Activated CD4-positive, alpha-beta T cell treated with anti-CD3 and anti-CD28 coated beads, Interleukin-2, amount 10 ng/mL, durations not matched to agents 7 days and 5 days (primary cell): ENCODE results near the gene BBX. TPM values are rescaled to one million over a fixed set of nuclear protein-coding genes. Genes with fewer than 3 reads are reported as not detected.

Experiments used
- CTCF ChIA-PET: fragments of 350-600 bp; sonication (Branson Sonifier 250); formaldehyde crosslinking; loops from one replicate; lab custom pipeline; 2021; ENCODE audit warnings: antibody characterized with exemption; lab: Charles Lee
- POLR2A ChIA-PET: fragments of 350-600 bp; sonication (Branson Sonifier 250); formaldehyde crosslinking; loops from one replicate; lab custom pipeline; 2021; ENCODE audit warnings: antibody characterized with exemption; lab: Charles Lee
- DNase-seq: peaks from one replicate; pipeline ENCODE4 v3.0.0-alpha.2; 2020
- H3K27ac Mint-ChIP-seq: one replicate; pipeline ENCODE4 v1.8.0; 2021; ENCODE audit warnings: mild to moderate bottlenecking, moderate library complexity, mixed read lengths
- H3K27me3 Mint-ChIP-seq: one replicate; pipeline ENCODE4 v1.8.0; 2021; ENCODE audit warnings: mixed read lengths
- H3K36me3 Mint-ChIP-seq: one replicate; pipeline ENCODE4 v1.8.0; 2021; ENCODE audit warnings: low read depth, mixed read lengths
- H3K4me1 Mint-ChIP-seq: one replicate; pipeline ENCODE4 v1.8.0; 2021; ENCODE audit warnings: mixed read lengths
- H3K4me3 Mint-ChIP-seq: one replicate; pipeline ENCODE4 v1.8.0; 2021; ENCODE audit warnings: mild to moderate bottlenecking, moderate library complexity, mixed read lengths
- H3K9me3 Mint-ChIP-seq: one replicate; pipeline ENCODE4 v1.8.0; 2021; ENCODE audit warnings: mixed read lengths
- total RNA-seq, 2 experiments: library from RNA; stranded (reverse); gene quantifications; one replicate each; pipeline ENCODE4 v1.2.3, GENCODE V29; 2021

BBX gene
- total RNA-seq, 2 experiments from 2014 or later = 35.0 to 45.4 TPM

DNA sequence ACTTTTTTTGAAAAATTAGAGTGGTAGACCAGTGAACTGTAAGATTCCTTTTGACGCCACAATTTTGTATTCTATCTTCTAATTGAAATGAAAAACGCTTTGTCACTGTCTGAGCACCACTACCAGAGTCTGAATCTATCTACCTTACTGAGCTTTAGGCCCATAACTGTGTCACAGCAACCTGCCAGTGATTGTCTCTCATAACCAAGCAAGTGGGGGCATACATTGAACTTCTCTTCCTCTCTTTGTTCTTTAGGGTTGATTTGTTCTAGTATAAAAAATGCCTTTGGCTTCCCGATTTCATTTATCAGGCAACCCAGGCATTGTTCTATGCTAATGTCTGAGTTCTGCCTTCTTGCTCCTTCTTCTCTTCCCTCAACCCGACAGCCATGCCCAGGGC, 142.6 kb downstream of the BBX start:
- H3K27ac Mint-ChIP-seq = no peak overlapping the region
- no peaks in the 10 kb centered on the region for H3K36me3 Mint-ChIP-seq
- peaks cover 17% of the 10 kb centered on the region for H3K4me1 Mint-ChIP-seq
- CTCF ChIA-PET = interaction anchor here (0.6 to 1.0 kb wide), 2 partner anchors 15 to 196 kb away, joined by 3 read pairs; no protein-coding TSS in a partner anchor
- POLR2A ChIA-PET = no interaction called here
- H3K4me3 Mint-ChIP-seq = no peak overlapping the region
- H3K27me3 Mint-ChIP-seq = no peaks in the 10 kb centered on the region
- DNase-seq = no peak
- H3K9me3 Mint-ChIP-seq = no peaks in the 10 kb centered on the region

GRCh38 chr3:107666853-107667252, 144.1 kb downstream of the BBX start:
- CTCF ChIA-PET = no interaction called here
- H3K36me3 Mint-ChIP-seq = no peaks in the 10 kb centered on the region
- H3K9me3 Mint-ChIP-seq = no peaks in the 10 kb centered on the region
- POLR2A ChIA-PET = no interaction called here
- H3K27ac Mint-ChIP-seq = no peak overlapping the region
- DNase-seq = no peak
- H3K4me1 Mint-ChIP-seq = peaks cover 6% of the 10 kb centered on the region
- no peaks in the 10 kb centered on the region for H3K27me3 Mint-ChIP-seq
- no peak overlapping the region for H3K4me3 Mint-ChIP-seq

GRCh38 chr3:107668416-107668815, 145.7 kb downstream of the BBX start:
- Mint-ChIP-seq H3K36me3 (no peaks in the 10 kb centered on the region), H3K27me3 (no peaks in the 10 kb centered on the region), H3K9me3 (no peaks in the 10 kb centered on the region), H3K4me1 (peaks cover 3% of the 10 kb centered on the region), H3K4me3 (no peak overlapping the region), H3K27ac (no peak overlapping the region)
- ChIA-PET POLR2A (no interaction called here), CTCF (interaction anchor here (0.8 to 1.2 kb wide), 2 partner anchors 39 to 56 kb away, joined by 3 read pairs; no protein-coding TSS in a partner anchor)
- DNase-seq = no peak

DNA sequence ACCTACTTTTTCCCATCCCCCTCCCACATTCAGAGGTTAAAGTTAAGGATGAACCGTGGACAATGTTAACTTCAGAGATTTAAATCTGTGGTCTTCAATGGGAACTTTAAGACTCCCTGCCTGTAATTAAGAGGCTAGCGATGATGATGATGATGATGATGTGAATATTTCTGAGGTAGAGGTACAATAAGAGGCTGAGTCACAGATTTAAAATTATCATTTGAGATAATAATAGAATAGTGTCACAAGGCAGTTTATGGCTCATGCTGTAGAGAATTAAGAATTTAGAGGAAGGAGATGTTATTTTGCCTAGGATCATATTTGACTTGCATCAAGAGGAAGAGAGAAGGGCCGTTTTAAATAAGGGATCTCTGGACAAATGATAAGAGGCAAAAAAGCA, 146.2 kb downstream of the BBX start:
- H3K4me3 Mint-ChIP-seq = no peak overlapping the region
- H3K4me1 Mint-ChIP-seq = peaks cover 3% of the 10 kb centered on the region
- H3K27ac Mint-ChIP-seq = no peak overlapping the region

GRCh38 chr3:107669669-107670068, 146.9 kb downstream of the BBX start:
- ChIA-PET CTCF (no interaction called here), POLR2A (no interaction called here)
- no peak for DNase-seq
- H3K9me3 Mint-ChIP-seq = no peaks in the 10 kb centered on the region
- H3K27me3 Mint-ChIP-seq = no peaks in the 10 kb centered on the region
- peaks cover 3% of the 10 kb centered on the region for H3K4me1 Mint-ChIP-seq
- no peak overlapping the region for H3K4me3 Mint-ChIP-seq
- no peaks in the 10 kb centered on the region for H3K36me3 Mint-ChIP-seq
- H3K27ac Mint-ChIP-seq = no peak overlapping the region

More for the DNA sequence above, 146.2 kb downstream of the BBX start:
- ChIA-PET CTCF (no interaction called here), POLR2A (no interaction called here)
- Mint-ChIP-seq H3K27me3 (no peaks in the 10 kb centered on the region), H3K36me3 (no peaks in the 10 kb centered on the region), H3K9me3 (no peaks in the 10 kb centered on the region)
- no peak for DNase-seq

GRCh38 chr3:107670986-107671385, 148.2 kb downstream of the BBX start:
- ChIA-PET POLR2A (no interaction called here), CTCF (interaction anchor here (0.6 to 0.7 kb wide), 2 partner anchors 16 to 213 kb away, joined by 4 to 5 read pairs; no protein-coding TSS in a partner anchor)
- DNase-seq = no peak
- Mint-ChIP-seq H3K36me3 (no peaks in the 10 kb centered on the region), H3K27me3 (no peaks in the 10 kb centered on the region), H3K9me3 (no peaks in the 10 kb centered on the region), H3K4me1 (peaks cover 7% of the 10 kb centered on the region), H3K27ac (no peak overlapping the region), H3K4me3 (no peak overlapping the region)

DNA sequence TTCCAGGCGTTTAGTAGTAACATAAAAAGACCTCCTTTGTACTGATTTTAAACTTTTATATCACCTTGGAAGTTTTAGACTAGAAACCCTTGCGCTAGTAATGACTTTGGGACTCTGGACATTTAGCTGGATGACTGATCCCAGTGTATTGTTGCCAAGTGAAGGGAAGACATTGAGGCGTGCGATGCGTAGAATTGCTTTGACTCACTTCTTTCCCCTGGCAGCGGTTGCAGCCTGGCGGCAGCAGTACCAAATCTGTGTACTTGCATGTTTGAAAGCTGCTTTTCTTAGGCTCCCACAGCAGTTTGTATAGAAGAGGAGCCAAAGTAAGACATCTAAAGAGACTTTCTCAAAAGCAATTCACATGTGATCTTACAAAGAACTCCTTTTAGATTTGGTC, 151.6 kb downstream of the BBX start:
- Mint-ChIP-seq H3K27me3 (no peaks in the 10 kb centered on the region), H3K9me3 (no peaks in the 10 kb centered on the region), H3K4me1 (peaks cover 3% of the 10 kb centered on the region), H3K27ac (no peak overlapping the region), H3K4me3 (no peak overlapping the region), H3K36me3 (no peaks in the 10 kb centered on the region)
- no peak for DNase-seq
- ChIA-PET POLR2A (no interaction called here), CTCF (interaction anchor here (0.6 kb wide), 1 partner anchor 19 kb away, joined by 3 read pairs; no protein-coding TSS in a partner anchor)

GRCh38 chr3:107675233-107675900, 152.6 kb downstream of the BBX start:
- ChIA-PET CTCF (no interaction called here), POLR2A (interaction anchor here (0.6 kb wide), 1 partner anchor 13 kb away, joined by 8 read pairs; no protein-coding TSS in a partner anchor)
- no peak overlapping the region for H3K27ac Mint-ChIP-seq
- peaks cover 5% of the 10 kb centered on the region for H3K4me1 Mint-ChIP-seq
- H3K36me3 Mint-ChIP-seq = peaks cover 3% of the 10 kb centered on the region
- H3K4me3 Mint-ChIP-seq = no peak overlapping the region
- H3K9me3 Mint-ChIP-seq = no peaks in the 10 kb centered on the region
- no peak for DNase-seq
- no peaks in the 10 kb centered on the region for H3K27me3 Mint-ChIP-seq

DNA sequence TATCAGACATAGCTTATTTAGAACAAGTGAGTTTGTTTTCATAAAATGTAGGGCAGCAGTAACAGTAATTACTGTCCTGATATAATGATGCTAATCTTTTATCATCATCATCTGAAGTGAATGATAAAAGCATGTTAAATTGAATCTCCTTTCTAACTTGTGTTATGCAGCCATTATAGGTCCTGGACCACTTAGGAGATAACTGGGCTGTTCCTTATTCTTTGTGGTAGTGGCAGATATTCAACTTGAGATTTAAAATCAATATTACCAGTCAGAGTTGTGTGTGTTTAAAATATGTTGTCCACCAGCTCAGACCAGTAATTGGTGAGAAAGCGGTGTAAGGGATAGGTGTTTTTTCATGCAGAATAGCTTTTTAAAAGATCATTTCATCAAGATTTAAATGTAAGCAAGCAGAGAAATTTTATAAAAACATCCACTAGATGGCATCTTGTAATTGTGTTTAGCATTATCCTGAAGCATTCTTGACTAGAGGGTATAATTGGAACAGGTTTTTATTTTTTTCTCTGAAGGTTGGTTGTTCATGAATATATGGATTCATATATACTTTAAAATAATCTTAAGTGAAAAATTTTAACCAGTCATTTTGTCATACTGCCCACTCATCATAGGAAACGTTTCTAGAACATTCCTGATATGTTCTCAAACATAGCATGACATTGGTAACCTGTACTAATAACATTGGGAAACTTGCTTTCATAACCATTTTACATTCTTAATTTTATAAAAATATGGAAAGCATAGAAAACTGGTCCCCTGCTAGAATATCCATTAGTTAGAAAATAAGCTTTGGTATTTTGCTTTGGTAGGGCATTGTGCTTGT, 153.9 kb downstream of the BBX start:
- Mint-ChIP-seq H3K4me3 (no peak overlapping the region), H3K27me3 (no peaks in the 10 kb centered on the region), H3K9me3 (no peaks in the 10 kb centered on the region), H3K27ac (no peak overlapping the region), H3K36me3 (peaks cover 3% of the 10 kb centered on the region), H3K4me1 (peaks cover 11% of the 10 kb centered on the region)
- DNase-seq = no peak
- ChIA-PET CTCF (interaction anchor here (0.9 to 1.9 kb wide), 5 partner anchors 10 to 90 kb away, joined by 3 to 4 read pairs (median 4); no protein-coding TSS in a partner anchor), POLR2A (no interaction called here)

- Mint-ChIP-seq H3K4me3 (no peak overlapping the region), H3K4me1 (peaks cover 22% of the 10 kb centered on the region), H3K27me3 (no peaks in the 10 kb centered on the region), H3K36me3 (peaks cover 3% of the 10 kb centered on the region), H3K27ac (no peak overlapping the region), H3K9me3 (no peaks in the 10 kb centered on the region)
- ChIA-PET CTCF (interaction anchor here (0.9 kb wide), 1 partner anchor 15 kb away, joined by 3 read pairs; no protein-coding TSS in a partner anchor), POLR2A (no interaction called here)
- DNase-seq = no peak
Observed at GRCh38 chr3:107679921-107680320, 157.2 kb downstream of the BBX start.

- Mint-ChIP-seq H3K27ac (no peak overlapping the region), H3K36me3 (peaks cover 3% of the 10 kb centered on the region), H3K9me3 (no peaks in the 10 kb centered on the region), H3K4me3 (no peak overlapping the region), H3K27me3 (no peaks in the 10 kb centered on the region), H3K4me1 (peaks cover 27% of the 10 kb centered on the region)
- POLR2A ChIA-PET = interaction anchor here (0.6 kb wide), 1 partner anchor 37 kb away, joined by 3 read pairs; no protein-coding TSS in a partner anchor
- CTCF ChIA-PET = interaction anchor here (0.6 to 0.9 kb wide), 2 partner anchors 16 to 31 kb away, joined by 3 read pairs; no protein-coding TSS in a partner anchor
- DNase-seq = no peak
Observed at GRCh38 chr3:107680698-107681097, 157.9 kb downstream of the BBX start.

DNA sequence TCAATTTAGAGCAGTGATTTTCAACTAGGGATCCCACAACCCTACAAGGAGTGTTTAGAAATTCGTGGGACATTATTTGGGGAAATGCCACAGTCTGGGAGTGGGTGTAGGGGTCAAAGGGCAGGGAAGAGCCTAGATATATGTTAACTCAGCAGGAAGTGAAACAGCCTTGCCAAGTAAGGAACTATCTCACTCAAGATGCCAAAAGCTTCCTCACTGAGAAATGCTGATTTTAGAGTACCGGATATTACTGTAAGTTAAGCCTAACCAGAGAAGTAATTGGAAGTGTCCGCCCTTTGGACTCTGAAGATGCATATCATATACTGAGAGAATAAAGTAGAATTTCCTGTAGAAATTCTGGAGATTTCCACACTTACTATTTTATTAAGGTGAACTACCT, 158.6 kb downstream of the BBX start:
- Mint-ChIP-seq H3K27me3 (no peaks in the 10 kb centered on the region), H3K27ac (no peak overlapping the region), H3K4me3 (no peak overlapping the region), H3K4me1 (peaks cover 28% of the 10 kb centered on the region), H3K9me3 (no peaks in the 10 kb centered on the region), H3K36me3 (peaks cover 3% of the 10 kb centered on the region)
- POLR2A ChIA-PET = interaction anchor here (0.6 kb wide), 1 partner anchor 38 kb away, joined by 3 read pairs; no protein-coding TSS in a partner anchor
- CTCF ChIA-PET = no interaction called here
- DNase-seq = no peak

DNA sequence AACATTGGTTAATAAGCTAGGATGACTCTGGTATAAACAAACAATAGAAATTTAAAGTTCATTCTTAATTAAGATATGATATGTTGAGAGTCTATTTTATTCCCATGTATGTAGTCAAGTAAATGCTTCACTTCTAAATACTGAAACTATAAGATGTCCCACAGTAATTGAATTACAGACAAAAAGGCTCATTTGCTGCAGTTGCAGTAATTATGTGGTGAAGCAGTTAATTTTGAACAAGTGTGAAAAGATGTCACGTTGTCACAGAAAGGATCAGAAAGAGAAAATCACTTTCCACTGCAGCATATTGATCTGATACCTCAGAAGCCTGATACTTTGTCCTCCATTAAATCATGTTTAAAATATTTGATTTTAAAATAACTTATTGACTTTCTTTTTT, 159.8 kb downstream of the BBX start:
- no peak overlapping the region for H3K4me3 Mint-ChIP-seq
- CTCF ChIA-PET = interaction anchor here (0.6 kb wide), 1 partner anchor 106 kb away, joined by 3 read pairs; no protein-coding TSS in a partner anchor
- no peaks in the 10 kb centered on the region for H3K9me3 Mint-ChIP-seq
- no peak overlapping the region for H3K27ac Mint-ChIP-seq
- peaks cover 28% of the 10 kb centered on the region for H3K4me1 Mint-ChIP-seq
- H3K36me3 Mint-ChIP-seq = peaks cover 3% of the 10 kb centered on the region
- DNase-seq = no peak
- no peaks in the 10 kb centered on the region for H3K27me3 Mint-ChIP-seq
- POLR2A ChIA-PET = no interaction called here
